Transverse colon (tissue), 3 donors: ENCODE results near the gene IST1.

ENCODE experiments used
- POLR2A ChIP-seq: fragments of 450-650 bp; IDR thresholded peaks from one replicate; pipeline ENCODE4 v1.6.1; 2016; ENCODE audit warnings: antibody characterized with exemption, mild to moderate bottlenecking, moderate library complexity
- TF ChIP-seq, protein P1 (sequence below), 5 experiments: fragments of 200-600 bp in 3 of 5; fragments of 450-650 bp in 2 of 5; sonication (generic) in 3 of 5; IDR thresholded peaks; 1 replicate in 2 of 5; 2 replicates in 3 of 5; pipeline ENCODE4 v1.5.1; 2016 to 2017; ENCODE audit warnings: antibody characterized with exemption in 5 of 5, inconsistent platforms in 3 of 5, mild to moderate bottlenecking in 2 of 5, moderate library complexity in 1 of 5

GRCh38 chr16:71917900-71918299 lies 22.6 kb downstream of the IST1 start:
- TF ChIP-seq POLR2A = no peak
- TF ChIP-seq, protein P1, sequence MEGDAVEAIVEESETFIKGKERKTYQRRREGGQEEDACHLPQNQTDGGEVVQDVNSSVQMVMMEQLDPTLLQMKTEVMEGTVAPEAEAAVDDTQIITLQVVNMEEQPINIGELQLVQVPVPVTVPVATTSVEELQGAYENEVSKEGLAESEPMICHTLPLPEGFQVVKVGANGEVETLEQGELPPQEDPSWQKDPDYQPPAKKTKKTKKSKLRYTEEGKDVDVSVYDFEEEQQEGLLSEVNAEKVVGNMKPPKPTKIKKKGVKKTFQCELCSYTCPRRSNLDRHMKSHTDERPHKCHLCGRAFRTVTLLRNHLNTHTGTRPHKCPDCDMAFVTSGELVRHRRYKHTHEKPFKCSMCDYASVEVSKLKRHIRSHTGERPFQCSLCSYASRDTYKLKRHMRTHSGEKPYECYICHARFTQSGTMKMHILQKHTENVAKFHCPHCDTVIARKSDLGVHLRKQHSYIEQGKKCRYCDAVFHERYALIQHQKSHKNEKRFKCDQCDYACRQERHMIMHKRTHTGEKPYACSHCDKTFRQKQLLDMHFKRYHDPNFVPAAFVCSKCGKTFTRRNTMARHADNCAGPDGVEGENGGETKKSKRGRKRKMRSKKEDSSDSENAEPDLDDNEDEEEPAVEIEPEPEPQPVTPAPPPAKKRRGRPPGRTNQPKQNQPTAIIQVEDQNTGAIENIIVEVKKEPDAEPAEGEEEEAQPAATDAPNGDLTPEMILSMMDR (IDR thresholded peaks at IDR 0.05) = no peak
